Epithelial cell of proximal tubule (primary cell): Measurements from ENCODE around the gene MPIG6B. TPM values are rescaled to one million over a fixed set of nuclear protein-coding genes. Genes with fewer than 3 reads are reported as not detected.

ENCODE experiments used
- DNase-seq: peaks from one replicate; pipeline ENCODE4 v3.0.0-alpha.2; 2011; ENCODE audit warnings: low read depth
- H3K4me3 ChIP-seq: 2 replicates; pipeline ENCODE4 v1.5.1; 2011; ENCODE audit warnings: low read depth, mild to moderate bottlenecking, low read length
- CTCF ChIP-seq: conservative IDR thresholded peaks from 2 replicates; pipeline ENCODE4 v1.5.1; 2012; ENCODE audit warnings: low read depth, mild to moderate bottlenecking, low read length
- total RNA-seq: library from RNA; depleted of rRNA; stranded (reverse); fragments of >200 nt; gene quantifications from 2 replicates; pipeline ENCODE4 v1.2.3, GENCODE V29; 2015

Gene MPIG6B
- total RNA-seq, 1 donor from 2014 or later = not detected

GRCh38 chr6:31683591-31683990, 39.6 kb upstream of the MPIG6B start:
- no peak overlapping the region for H3K4me3 ChIP-seq
- TF ChIP-seq CTCF = no peak
- DNase-seq = no peak

GRCh38 chr6:31686483-31686882, 36.7 kb upstream of the MPIG6B start:
- H3K4me3 ChIP-seq = no peak overlapping the region
- no peak for TF ChIP-seq CTCF
- no peak for DNase-seq

GRCh38 chr6:31687321-31687720, 35.9 kb upstream of the MPIG6B start:
- no peak for DNase-seq

GRCh38 chr6:31687860-31688693, 35.1 kb upstream of the MPIG6B start:
- H3K4me3 ChIP-seq = no peak overlapping the region
- no peak for DNase-seq
- no peak for TF ChIP-seq CTCF

More at GRCh38 chr6:31687321-31687720, 35.9 kb upstream of the MPIG6B start:
- no peak overlapping the region for H3K4me3 ChIP-seq
- TF ChIP-seq CTCF = no peak

- H3K4me3 ChIP-seq = no peak overlapping the region
- TF ChIP-seq CTCF = peak; percentile 67
- no peak for DNase-seq
Measured at GRCh38 chr6:31689249-31690110, 33.7 kb upstream of the MPIG6B start.

- no peak overlapping the region for H3K4me3 ChIP-seq
- DNase-seq = no peak
- TF ChIP-seq CTCF = no peak
Measured at GRCh38 chr6:31690231-31691077, 32.7 kb upstream of the MPIG6B start.
